DND-41 (cell line): ENCODE data around the gene FRS3.

Source experiments
- CTCF ChIP-seq: IDR thresholded peaks from 2 replicates; pipeline ENCODE4 v1.5.1; 2012; ENCODE audit warnings: borderline replicate concordance, low read length, moderate library complexity, mild to moderate bottlenecking; ENCODE audit not compliant: poor library complexity, severe bottlenecking; ENCODE audit errors: extremely low read depth
- EZH2 ChIP-seq: IDR thresholded peaks from 3 replicates; pipeline ENCODE4 v1.6.1; 2012; ENCODE audit warnings: borderline replicate concordance, low read depth, mild to moderate bottlenecking, moderate library complexity, low read length, inconsistent platforms; ENCODE audit not compliant: severe bottlenecking

- no peak for TF ChIP-seq CTCF
- no peak for TF ChIP-seq EZH2
These were observed 9.2 kb downstream of the FRS3 start for GRCh38 chr6:41770381-41771057.
